GM23338 (cell line): ENCODE data around the gene EGF. TPM values are rescaled to one million over a fixed set of nuclear protein-coding genes. Genes with fewer than 3 reads are reported as not detected.

ENCODE experiments used
- ATAC-seq: fragments of 200-7000 bp; cut with Tn5 transposase; 3 replicates; pipeline ENCODE4 v1.9.1; 2020
- DNase-seq: peaks from one replicate; pipeline ENCODE4 v3.0.0-alpha.2; 2015; ENCODE audit warnings: low spot score
- H2AFZ ChIP-seq: fragments of 200-600 bp; sonication (generic); 2 replicates; pipeline ENCODE4 v1.8.0; 2016; ENCODE audit warnings: antibody characterized with exemption, mild to moderate bottlenecking, moderate library complexity
- H3F3A ChIP-seq: fragments of 200-600 bp; sonication (generic); replicated peaks from 2 replicates; pipeline ENCODE4 v1.8.0; 2017; ENCODE audit warnings: antibody characterized with exemption, mixed run types, low read depth
- H3K27ac ChIP-seq: fragments of 200-600 bp; sonication (generic); 2 replicates; pipeline ENCODE4 v1.6.1; 2016; ENCODE audit warnings: low read depth
- H3K27me3 ChIP-seq: fragments of 200-600 bp; sonication (generic); 2 replicates; pipeline ENCODE4 v1.8.0; 2016; ENCODE audit warnings: mild to moderate bottlenecking, mixed run types, moderate library complexity; ENCODE audit not compliant: insufficient read depth
- H3K36me3 ChIP-seq: fragments of 200-600 bp; sonication (generic); 2 replicates; pipeline ENCODE4 v1.8.0; 2016; ENCODE audit warnings: mild to moderate bottlenecking; ENCODE audit not compliant: insufficient read depth
- H3K4me1 ChIP-seq: fragments of 200-600 bp; sonication (generic); 2 replicates; pipeline ENCODE4 v1.8.0; 2016; ENCODE audit warnings: mild to moderate bottlenecking, moderate library complexity; ENCODE audit not compliant: insufficient read depth
- H3K4me2 ChIP-seq: fragments of 200-600 bp; sonication (generic); 2 replicates; pipeline ENCODE4 v1.7.1; 2017; ENCODE audit warnings: mixed run types
- H3K4me3 ChIP-seq: fragments of 200-600 bp; sonication (generic); 2 replicates; pipeline ENCODE4 v1.6.1; 2016; ENCODE audit warnings: mixed run types
- H3K79me2 ChIP-seq: fragments of 200-600 bp; sonication (generic); replicated peaks from 2 replicates; pipeline ENCODE4 v1.8.0; 2017; ENCODE audit warnings: mild to moderate bottlenecking; ENCODE audit not compliant: insufficient read depth
- H3K9me2 ChIP-seq: fragments of 200-600 bp; sonication (generic); 2 replicates; pipeline ENCODE4 v1.8.0; 2017; ENCODE audit not compliant: insufficient read depth
- H4K20me1 ChIP-seq: fragments of 200-600 bp; sonication (generic); replicated peaks from 2 replicates; pipeline ENCODE4 v1.8.0; 2017; ENCODE audit warnings: mild to moderate bottlenecking; ENCODE audit not compliant: insufficient read depth
- H3K27ac Mint-ChIP-seq: 2 replicates; pipeline ENCODE4 v1.8.0; 2020; ENCODE audit warnings: inconsistent platforms, mild to moderate bottlenecking, moderate library complexity, mixed read lengths
- H3K27me3 Mint-ChIP-seq: 3 replicates; pipeline ENCODE4 v1.8.0; 2022; ENCODE audit warnings: low read depth, mild to moderate bottlenecking, moderate library complexity, mixed read lengths, inconsistent platforms; ENCODE audit not compliant: insufficient read depth, poor library complexity
- H3K36me3 Mint-ChIP-seq: 3 replicates; pipeline ENCODE4 v1.8.0; 2021; ENCODE audit warnings: low read depth, mild to moderate bottlenecking, inconsistent platforms, moderate library complexity, mixed read lengths
- H3K4me1 Mint-ChIP-seq: 3 replicates; pipeline ENCODE4 v1.8.0; 2020; ENCODE audit warnings: mild to moderate bottlenecking, inconsistent platforms, mixed read lengths
- H3K4me3 Mint-ChIP-seq: 3 replicates; pipeline ENCODE4 v1.8.0; 2021; ENCODE audit warnings: moderate library complexity, mild to moderate bottlenecking, inconsistent platforms, mixed read lengths
- H3K9me3 Mint-ChIP-seq: 3 replicates; pipeline ENCODE4 v1.8.0; 2020; ENCODE audit warnings: moderate library complexity, mild to moderate bottlenecking, inconsistent platforms, mixed read lengths
- CREB1 ChIP-seq: fragments of 250-450 bp; sonication (Bioruptor Pico); IDR thresholded peaks from 2 replicates; pipeline ENCODE4 v1.5.0; 2020; ENCODE audit warnings: low read depth, mild to moderate bottlenecking, moderate library complexity
- EZH2 ChIP-seq: fragments of 200-600 bp; sonication (generic); IDR thresholded peaks from one replicate; pipeline ENCODE4 v1.8.0; 2017; ENCODE audit warnings: antibody characterized with exemption, mild to moderate bottlenecking, low read depth; ENCODE audit not compliant: unreplicated experiment
- EZH2phosphoT487 ChIP-seq: fragments of 200-600 bp; sonication (generic); IDR thresholded peaks from one replicate; pipeline ENCODE4 v1.8.1; 2018; ENCODE audit warnings: antibody characterized with exemption; ENCODE audit not compliant: unreplicated experiment
- JUNB ChIP-seq: IDR thresholded peaks from one replicate; pipeline ENCODE4 v1.6.1; 2016; ENCODE audit warnings: antibody characterized with exemption; ENCODE audit not compliant: unreplicated experiment
- NANOG ChIP-seq: IDR thresholded peaks from 2 replicates; pipeline ENCODE4 v1.6.1; 2016; ENCODE audit warnings: antibody characterized with exemption, borderline replicate concordance
- POLR2AphosphoS5 ChIP-seq: IDR thresholded peaks from 2 replicates; pipeline ENCODE4 v1.6.1; 2016; ENCODE audit warnings: antibody characterized with exemption, low read depth
- STAT1 ChIP-seq: IDR thresholded peaks from one replicate; pipeline ENCODE4 v1.6.1; 2016; ENCODE audit warnings: antibody characterized with exemption; ENCODE audit not compliant: unreplicated experiment
- ZNF114 ChIP-seq: fragments of 250-450 bp; sonication (Bioruptor Pico); IDR thresholded peaks from 2 replicates; pipeline ENCODE4 v1.5.0; 2020; ENCODE audit warnings: mild to moderate bottlenecking, moderate library complexity
- ZNF331 ChIP-seq: fragments of 250-450 bp; sonication (Bioruptor Pico); IDR thresholded peaks from 2 replicates; pipeline ENCODE4 v1.5.0; 2020; ENCODE audit warnings: low read depth, mild to moderate bottlenecking, moderate library complexity
- polyA plus RNA-seq: library from polyadenylated mRNA; unstranded; fragments of >200 nt; fragmentation: Nextera tagmentation; extraction: Ambion mirVana; gene quantifications from 2 replicates; pipeline ENCODE4 v1.2.1, GENCODE V29; 2016
- total RNA-seq: library from RNA; depleted of rRNA; stranded (reverse); fragments of >200 nt; shearing (Covaris generic); gene quantifications from 2 replicates; pipeline ENCODE4 v1.2.3, GENCODE V29; 2014
- TF ChIP-seq, protein P1 (sequence below): IDR thresholded peaks from 2 replicates; pipeline ENCODE4 v1.6.1; 2016; ENCODE audit warnings: antibody characterized with exemption
- TF ChIP-seq, protein P2 (sequence below): fragments of 250-450 bp; sonication (Bioruptor Pico); IDR thresholded peaks from 2 replicates; pipeline ENCODE4 v1.5.0; 2020; ENCODE audit warnings: mild to moderate bottlenecking, moderate library complexity
- TF ChIP-seq, protein P3 (sequence below): IDR thresholded peaks from one replicate; pipeline ENCODE4 v1.6.1; 2018; ENCODE audit warnings: antibody characterized with exemption; ENCODE audit not compliant: unreplicated experiment
- TF ChIP-seq, protein P4 (sequence below), 2 experiments: fragments of 200-600 bp in 1 of 2; sonication (generic) in 1 of 2; conservative IDR thresholded peaks; 2 replicates each; pipeline versions ENCODE4 v1.5.1 to v1.6.1; 2016 to 2017; ENCODE audit warnings: antibody characterized with exemption in 2 of 2, low read depth in 2 of 2, mild to moderate bottlenecking in 2 of 2, moderate library complexity in 1 of 2

Gene EGF
- total and polyA plus RNA-seq, 2 experiments from 2014 or later = 1.4 to 3.0 TPM

DNA sequence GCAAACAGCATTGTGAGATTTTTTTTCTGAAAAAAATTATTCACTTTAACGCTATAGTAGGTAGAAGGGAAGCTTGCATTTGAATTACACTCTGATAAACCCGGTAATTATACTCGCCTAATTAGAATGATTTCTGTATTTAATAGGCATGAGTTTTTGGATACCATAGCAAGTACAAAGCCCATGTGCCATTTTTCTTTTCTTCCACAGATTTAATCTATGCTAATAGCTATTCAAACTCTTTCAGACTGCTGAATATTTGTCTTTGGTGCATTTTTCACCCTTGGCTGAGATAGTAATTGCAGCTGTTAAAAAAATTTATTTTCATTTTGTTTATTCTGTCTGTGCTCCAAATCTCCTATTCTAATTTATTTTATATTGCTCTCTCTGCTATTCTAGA is 113.0 kb downstream of the EGF start:
- Histone ChIP-seq H3K27ac (no peak overlapping the region), H4K20me1 (no peaks in the 10 kb centered on the region), H3K27me3 (no peaks in the 10 kb centered on the region), H2AFZ (no peak overlapping the region), H3K79me2 (no peaks in the 10 kb centered on the region), H3K4me2 (no peak overlapping the region), H3F3A (no peaks in the 10 kb centered on the region), H3K36me3 (no peaks in the 10 kb centered on the region), H3K4me3 (no peak overlapping the region), H3K4me1 (peaks cover 5% of the 10 kb centered on the region), H3K9me2 (no peaks in the 10 kb centered on the region)
- H3K36me3 Mint-ChIP-seq = no peaks in the 10 kb centered on the region
- H3K9me3 Mint-ChIP-seq = no peaks in the 10 kb centered on the region
- no peak for DNase-seq
- peaks cover 15% of the 10 kb centered on the region for H3K4me1 Mint-ChIP-seq
- TF ChIP-seq, protein P1, sequence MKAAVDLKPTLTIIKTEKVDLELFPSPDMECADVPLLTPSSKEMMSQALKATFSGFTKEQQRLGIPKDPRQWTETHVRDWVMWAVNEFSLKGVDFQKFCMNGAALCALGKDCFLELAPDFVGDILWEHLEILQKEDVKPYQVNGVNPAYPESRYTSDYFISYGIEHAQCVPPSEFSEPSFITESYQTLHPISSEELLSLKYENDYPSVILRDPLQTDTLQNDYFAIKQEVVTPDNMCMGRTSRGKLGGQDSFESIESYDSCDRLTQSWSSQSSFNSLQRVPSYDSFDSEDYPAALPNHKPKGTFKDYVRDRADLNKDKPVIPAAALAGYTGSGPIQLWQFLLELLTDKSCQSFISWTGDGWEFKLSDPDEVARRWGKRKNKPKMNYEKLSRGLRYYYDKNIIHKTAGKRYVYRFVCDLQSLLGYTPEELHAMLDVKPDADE = no peak
- TF ChIP-seq CREB1 (CRISPR knock-in tag) = no peak
- TF ChIP-seq JUNB = no peak
- TF ChIP-seq POLR2AphosphoS5 = no peak
- TF ChIP-seq ZNF114 = no peak
- TF ChIP-seq EZH2phosphoT487 = no peak
- no peak for TF ChIP-seq NANOG
- TF ChIP-seq EZH2 = no peak
- TF ChIP-seq, protein P2, sequence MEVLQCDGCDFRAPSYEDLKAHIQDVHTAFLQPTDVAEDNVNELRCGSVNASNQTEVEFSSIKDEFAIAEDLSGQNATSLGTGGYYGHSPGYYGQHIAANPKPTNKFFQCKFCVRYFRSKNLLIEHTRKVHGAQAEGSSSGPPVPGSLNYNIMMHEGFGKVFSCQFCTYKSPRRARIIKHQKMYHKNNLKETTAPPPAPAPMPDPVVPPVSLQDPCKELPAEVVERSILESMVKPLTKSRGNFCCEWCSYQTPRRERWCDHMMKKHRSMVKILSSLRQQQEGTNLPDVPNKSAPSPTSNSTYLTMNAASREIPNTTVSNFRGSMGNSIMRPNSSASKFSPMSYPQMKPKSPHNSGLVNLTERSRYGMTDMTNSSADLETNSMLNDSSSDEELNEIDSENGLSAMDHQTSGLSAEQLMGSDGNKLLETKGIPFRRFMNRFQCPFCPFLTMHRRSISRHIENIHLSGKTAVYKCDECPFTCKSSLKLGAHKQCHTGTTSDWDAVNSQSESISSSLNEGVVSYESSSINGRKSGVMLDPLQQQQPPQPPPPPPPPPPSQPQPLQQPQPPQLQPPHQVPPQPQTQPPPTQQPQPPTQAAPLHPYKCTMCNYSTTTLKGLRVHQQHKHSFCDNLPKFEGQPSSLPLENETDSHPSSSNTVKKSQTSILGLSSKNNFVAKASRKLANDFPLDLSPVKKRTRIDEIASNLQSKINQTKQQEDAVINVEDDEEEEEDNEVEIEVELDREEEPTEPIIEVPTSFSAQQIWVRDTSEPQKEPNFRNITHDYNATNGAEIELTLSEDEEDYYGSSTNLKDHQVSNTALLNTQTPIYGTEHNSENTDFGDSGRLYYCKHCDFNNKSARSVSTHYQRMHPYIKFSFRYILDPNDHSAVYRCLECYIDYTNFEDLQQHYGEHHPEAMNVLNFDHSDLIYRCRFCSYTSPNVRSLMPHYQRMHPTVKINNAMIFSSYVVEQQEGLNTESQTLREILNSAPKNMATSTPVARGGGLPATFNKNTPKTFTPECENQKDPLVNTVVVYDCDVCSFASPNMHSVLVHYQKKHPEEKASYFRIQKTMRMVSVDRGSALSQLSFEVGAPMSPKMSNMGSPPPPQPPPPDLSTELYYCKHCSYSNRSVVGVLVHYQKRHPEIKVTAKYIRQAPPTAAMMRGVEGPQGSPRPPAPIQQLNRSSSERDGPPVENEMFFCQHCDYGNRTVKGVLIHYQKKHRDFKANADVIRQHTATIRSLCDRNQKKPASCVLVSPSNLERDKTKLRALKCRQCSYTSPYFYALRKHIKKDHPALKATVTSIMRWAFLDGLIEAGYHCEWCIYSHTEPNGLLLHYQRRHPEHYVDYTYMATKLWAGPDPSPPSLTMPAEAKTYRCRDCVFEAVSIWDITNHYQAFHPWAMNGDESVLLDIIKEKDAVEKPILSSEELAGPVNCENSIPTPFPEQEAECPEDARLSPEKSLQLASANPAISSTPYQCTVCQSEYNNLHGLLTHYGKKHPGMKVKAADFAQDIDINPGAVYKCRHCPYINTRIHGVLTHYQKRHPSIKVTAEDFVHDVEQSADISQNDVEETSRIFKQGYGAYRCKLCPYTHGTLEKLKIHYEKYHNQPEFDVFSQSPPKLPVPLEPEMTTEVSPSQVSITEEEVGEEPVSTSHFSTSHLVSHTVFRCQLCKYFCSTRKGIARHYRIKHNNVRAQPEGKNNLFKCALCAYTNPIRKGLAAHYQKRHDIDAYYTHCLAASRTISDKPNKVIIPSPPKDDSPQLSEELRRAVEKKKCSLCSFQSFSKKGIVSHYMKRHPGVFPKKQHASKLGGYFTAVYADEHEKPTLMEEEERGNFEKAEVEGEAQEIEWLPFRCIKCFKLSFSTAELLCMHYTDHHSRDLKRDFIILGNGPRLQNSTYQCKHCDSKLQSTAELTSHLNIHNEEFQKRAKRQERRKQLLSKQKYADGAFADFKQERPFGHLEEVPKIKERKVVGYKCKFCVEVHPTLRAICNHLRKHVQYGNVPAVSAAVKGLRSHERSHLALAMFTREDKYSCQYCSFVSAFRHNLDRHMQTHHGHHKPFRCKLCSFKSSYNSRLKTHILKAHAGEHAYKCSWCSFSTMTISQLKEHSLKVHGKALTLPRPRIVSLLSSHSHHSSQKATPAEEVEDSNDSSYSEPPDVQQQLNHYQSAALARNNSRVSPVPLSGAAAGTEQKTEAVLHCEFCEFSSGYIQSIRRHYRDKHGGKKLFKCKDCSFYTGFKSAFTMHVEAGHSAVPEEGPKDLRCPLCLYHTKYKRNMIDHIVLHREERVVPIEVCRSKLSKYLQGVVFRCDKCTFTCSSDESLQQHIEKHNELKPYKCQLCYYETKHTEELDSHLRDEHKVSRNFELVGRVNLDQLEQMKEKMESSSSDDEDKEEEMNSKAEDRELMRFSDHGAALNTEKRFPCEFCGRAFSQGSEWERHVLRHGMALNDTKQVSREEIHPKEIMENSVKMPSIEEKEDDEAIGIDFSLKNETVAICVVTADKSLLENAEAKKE (CRISPR knock-in tag) = no peak
- no peak for TF ChIP-seq ZNF331 (CRISPR knock-in tag)
- TF ChIP-seq, protein P3, sequence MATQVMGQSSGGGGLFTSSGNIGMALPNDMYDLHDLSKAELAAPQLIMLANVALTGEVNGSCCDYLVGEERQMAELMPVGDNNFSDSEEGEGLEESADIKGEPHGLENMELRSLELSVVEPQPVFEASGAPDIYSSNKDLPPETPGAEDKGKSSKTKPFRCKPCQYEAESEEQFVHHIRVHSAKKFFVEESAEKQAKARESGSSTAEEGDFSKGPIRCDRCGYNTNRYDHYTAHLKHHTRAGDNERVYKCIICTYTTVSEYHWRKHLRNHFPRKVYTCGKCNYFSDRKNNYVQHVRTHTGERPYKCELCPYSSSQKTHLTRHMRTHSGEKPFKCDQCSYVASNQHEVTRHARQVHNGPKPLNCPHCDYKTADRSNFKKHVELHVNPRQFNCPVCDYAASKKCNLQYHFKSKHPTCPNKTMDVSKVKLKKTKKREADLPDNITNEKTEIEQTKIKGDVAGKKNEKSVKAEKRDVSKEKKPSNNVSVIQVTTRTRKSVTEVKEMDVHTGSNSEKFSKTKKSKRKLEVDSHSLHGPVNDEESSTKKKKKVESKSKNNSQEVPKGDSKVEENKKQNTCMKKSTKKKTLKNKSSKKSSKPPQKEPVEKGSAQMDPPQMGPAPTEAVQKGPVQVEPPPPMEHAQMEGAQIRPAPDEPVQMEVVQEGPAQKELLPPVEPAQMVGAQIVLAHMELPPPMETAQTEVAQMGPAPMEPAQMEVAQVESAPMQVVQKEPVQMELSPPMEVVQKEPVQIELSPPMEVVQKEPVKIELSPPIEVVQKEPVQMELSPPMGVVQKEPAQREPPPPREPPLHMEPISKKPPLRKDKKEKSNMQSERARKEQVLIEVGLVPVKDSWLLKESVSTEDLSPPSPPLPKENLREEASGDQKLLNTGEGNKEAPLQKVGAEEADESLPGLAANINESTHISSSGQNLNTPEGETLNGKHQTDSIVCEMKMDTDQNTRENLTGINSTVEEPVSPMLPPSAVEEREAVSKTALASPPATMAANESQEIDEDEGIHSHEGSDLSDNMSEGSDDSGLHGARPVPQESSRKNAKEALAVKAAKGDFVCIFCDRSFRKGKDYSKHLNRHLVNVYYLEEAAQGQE = no peak
- TF ChIP-seq, protein P4, sequence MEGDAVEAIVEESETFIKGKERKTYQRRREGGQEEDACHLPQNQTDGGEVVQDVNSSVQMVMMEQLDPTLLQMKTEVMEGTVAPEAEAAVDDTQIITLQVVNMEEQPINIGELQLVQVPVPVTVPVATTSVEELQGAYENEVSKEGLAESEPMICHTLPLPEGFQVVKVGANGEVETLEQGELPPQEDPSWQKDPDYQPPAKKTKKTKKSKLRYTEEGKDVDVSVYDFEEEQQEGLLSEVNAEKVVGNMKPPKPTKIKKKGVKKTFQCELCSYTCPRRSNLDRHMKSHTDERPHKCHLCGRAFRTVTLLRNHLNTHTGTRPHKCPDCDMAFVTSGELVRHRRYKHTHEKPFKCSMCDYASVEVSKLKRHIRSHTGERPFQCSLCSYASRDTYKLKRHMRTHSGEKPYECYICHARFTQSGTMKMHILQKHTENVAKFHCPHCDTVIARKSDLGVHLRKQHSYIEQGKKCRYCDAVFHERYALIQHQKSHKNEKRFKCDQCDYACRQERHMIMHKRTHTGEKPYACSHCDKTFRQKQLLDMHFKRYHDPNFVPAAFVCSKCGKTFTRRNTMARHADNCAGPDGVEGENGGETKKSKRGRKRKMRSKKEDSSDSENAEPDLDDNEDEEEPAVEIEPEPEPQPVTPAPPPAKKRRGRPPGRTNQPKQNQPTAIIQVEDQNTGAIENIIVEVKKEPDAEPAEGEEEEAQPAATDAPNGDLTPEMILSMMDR (conservative IDR thresholded peaks at IDR 0.05; ENCODE audit: low read depth in 2 of 2) = no peak
- TF ChIP-seq STAT1 = no peak
- no peak overlapping the region for H3K4me3 Mint-ChIP-seq
- H3K27me3 Mint-ChIP-seq = no peaks in the 10 kb centered on the region
- no peak for ATAC-seq
- H3K27ac Mint-ChIP-seq = no peak overlapping the region
